ENCODE data around the gene RYR2.

- TF ChIP-seq EZH2 (IDR thresholded peaks at IDR 0.05; ENCODE audit: insufficient read depth, poor library complexity, severe bottlenecking) (no peak), EZH2phosphoT487 (IDR thresholded peaks at IDR 0.05; ENCODE audit: insufficient read depth, low read depth) (no peak)
Observed at GRCh38 chr1:237692255-237692654, 650.3 kb downstream of the RYR2 start.
